Cerebellar cortex (tissue), 1 donor: ENCODE results near the gene MST1R.

Source experiments
- DNase-seq: peaks from one replicate; pipeline ENCODE4 v3.0.0-alpha.2; 2015; ENCODE audit warnings: low spot score

Gene MST1R

GRCh38 chr3:49839193-49839809 is 64.4 kb downstream of the MST1R start:
- DNase-seq, result peak; percentile 89
